ENCODE data around the gene PARD3B.

- TF ChIP-seq CTCF (IDR thresholded peaks at IDR 0.05) (no peak), POLR2A (IDR thresholded peaks at IDR 0.05) (no peak)
Measured at GRCh38 chr2:204772546-204772945, 227.3 kb downstream of the PARD3B start.
